CD14-positive monocyte (primary cell): ENCODE data around the gene P2RX2. TPM values are rescaled to one million over a fixed set of nuclear protein-coding genes. Genes with fewer than 3 reads are reported as not detected.
A peak's percentile ranks its signal among the peaks of the same experiment; 100 is the strongest.

Experiments used
- DNase-seq, 3 donors: peaks; one replicate each; pipeline ENCODE4 v3.0.0-alpha.2; 2011 to 2022
- H2AFZ ChIP-seq: 2 replicates; pipeline ENCODE4 v1.6.0; 2012; ENCODE audit warnings: mild to moderate bottlenecking, low read depth, low read length, inconsistent platforms; ENCODE audit not compliant: insufficient read depth, poor library complexity, severe bottlenecking
- H3K27ac ChIP-seq, 2 donors: 1 replicate in 1 of 2; 2 replicates in 1 of 2; pipeline ENCODE4 v1.5.1; 2012 to 2013; ENCODE audit warnings: low read length in 2 of 2, control low read depth in 1 of 2, inconsistent platforms in 1 of 2, low read depth in 1 of 2, mild to moderate bottlenecking in 1 of 2
- H3K27me3 ChIP-seq, 2 donors: one replicate each; pipeline versions ENCODE4 v1.6.0 to v1.6.1; 2011 to 2013; ENCODE audit warnings: low read length in 2 of 2; ENCODE audit not compliant: control insufficient read depth in 2 of 2, insufficient read depth in 2 of 2
- H3K36me3 ChIP-seq, 2 donors: replicated peaks in 1 of 2; 1 replicate in 1 of 2; 2 replicates in 1 of 2; pipeline versions ENCODE4 v1.5.1 to v1.6.1; 2012 to 2013; ENCODE audit warnings: low read length in 2 of 2, control low read depth in 1 of 2, inconsistent platforms in 1 of 2, mild to moderate bottlenecking in 1 of 2; ENCODE audit not compliant: insufficient read depth in 2 of 2, control insufficient read depth in 1 of 2
- H3K4me1 ChIP-seq, 2 donors: 1 replicate in 1 of 2; 2 replicates in 1 of 2; pipeline versions ENCODE4 v1.5.1 to v1.6.1; 2012 to 2013; ENCODE audit warnings: low read length in 2 of 2, control low read depth in 1 of 2, inconsistent platforms in 1 of 2, mild to moderate bottlenecking in 1 of 2, moderate library complexity in 1 of 2; ENCODE audit not compliant: insufficient read depth in 2 of 2, control insufficient read depth in 1 of 2
- H3K4me2 ChIP-seq: replicated peaks from 2 replicates; pipeline ENCODE3; 2012; ENCODE audit warnings: low read length, moderate library complexity, mild to moderate bottlenecking; ENCODE audit not compliant: poor library complexity, severe bottlenecking; ENCODE audit errors: extremely low read depth
- H3K4me3 ChIP-seq, 3 experiments: fragments of 200-600 bp in 1 of 3; sonication (generic) in 1 of 3; replicated peaks in 1 of 3; 1 replicate in 2 of 3; 2 replicates in 1 of 3; pipeline ENCODE4 v1.5.1; 2011 to 2013; ENCODE audit warnings: low read length in 3 of 3, mild to moderate bottlenecking in 3 of 3, control low read depth in 2 of 3, low read depth in 2 of 3, inconsistent platforms in 1 of 3, moderate library complexity in 1 of 3
- H3K79me2 ChIP-seq: 2 replicates; pipeline ENCODE4 v1.6.0; 2012; ENCODE audit warnings: mild to moderate bottlenecking, control low read depth, inconsistent platforms, low read length, moderate library complexity; ENCODE audit not compliant: insufficient read depth
- H3K9ac ChIP-seq: 2 replicates; pipeline ENCODE4 v1.6.0; 2017; ENCODE audit warnings: low read length, mild to moderate bottlenecking; ENCODE audit not compliant: insufficient read depth, poor library complexity, severe bottlenecking
- H3K9me3 ChIP-seq, 2 donors: replicated peaks in 1 of 2; 1 replicate in 1 of 2; 2 replicates in 1 of 2; pipeline versions ENCODE4 v1.5.1 to v1.6.1; 2012 to 2013; ENCODE audit warnings: low read length in 2 of 2, control low read depth in 1 of 2; ENCODE audit not compliant: control insufficient read depth in 1 of 2, insufficient read depth in 1 of 2
- H4K20me1 ChIP-seq: 2 replicates; pipeline ENCODE4 v1.6.0; 2012; ENCODE audit warnings: mild to moderate bottlenecking, low read length, control low read depth, moderate library complexity; ENCODE audit not compliant: insufficient read depth
- H3K27ac Mint-ChIP-seq, 7 donors: one replicate each; pipeline ENCODE4 v1.8.0; 2020; ENCODE audit warnings: mild to moderate bottlenecking in 7 of 7, mixed read lengths in 7 of 7, moderate library complexity in 6 of 7, inconsistent platforms in 2 of 7
- H3K27me3 Mint-ChIP-seq, 3 donors: one replicate each; pipeline ENCODE4 v1.8.0; 2021 to 2022; ENCODE audit warnings: low read depth in 3 of 3, mild to moderate bottlenecking in 3 of 3, mixed read lengths in 3 of 3, moderate library complexity in 3 of 3, inconsistent platforms in 1 of 3
- H3K36me3 Mint-ChIP-seq, 2 donors: one replicate each; pipeline ENCODE4 v1.8.0; 2020; ENCODE audit warnings: mixed read lengths in 2 of 2, inconsistent platforms in 1 of 2, mild to moderate bottlenecking in 1 of 2
- H3K4me1 Mint-ChIP-seq: one replicate; pipeline ENCODE4 v1.8.0; 2020; ENCODE audit warnings: mild to moderate bottlenecking, mixed read lengths
- H3K4me3 Mint-ChIP-seq, 2 donors: one replicate each; pipeline ENCODE4 v1.8.0; 2020; ENCODE audit warnings: mild to moderate bottlenecking in 2 of 2, mixed read lengths in 2 of 2, moderate library complexity in 1 of 2
- H3K9me3 Mint-ChIP-seq, 7 donors: one replicate each; pipeline ENCODE4 v1.8.0; 2020 to 2022; ENCODE audit warnings: mixed read lengths in 7 of 7, mild to moderate bottlenecking in 6 of 7, moderate library complexity in 6 of 7, inconsistent platforms in 2 of 7
- WGBS: methylation state at CpG from one replicate; pipeline ENCODE4 v1.1.5; 2013; ENCODE audit warnings: missing lambda C conversion rate; ENCODE audit not compliant: insufficient coverage; 5-methylcytosine and 5-hydroxymethylcytosine counted together
- intact Hi-C, 2 donors: fragments of 100-400 bp; cut with micrococcal nuclease; formaldehyde crosslinking; loops; one replicate each; pipeline versions ENCODE4 v1.15.0 to v1.15.1; 2023
- polyA plus RNA-seq, 3 donors: library from polyadenylated mRNA; depleted of rRNA in 1 of 3; unstranded in 2 of 3; stranded (reverse) in 1 of 3; fragments of 300-500 nt in 2 of 3; fragments of >200 nt in 1 of 3; fragmentation: Illumina TruSeq in 2 of 3; gene quantifications; 1 replicate in 2 of 3; 2 replicates in 1 of 3; pipeline ENCODE4 v1.2.3, GENCODE V29; 2012 to 2021
- TF ChIP-seq, protein P1 (sequence below): fragments of 200-600 bp; IDR thresholded peaks from one replicate; pipeline ENCODE4 v1.8.0; 2022; ENCODE audit warnings: antibody characterized with exemption, mild to moderate bottlenecking

P2RX2 gene
- polyA plus RNA-seq, 3 donors = not detected

DNA sequence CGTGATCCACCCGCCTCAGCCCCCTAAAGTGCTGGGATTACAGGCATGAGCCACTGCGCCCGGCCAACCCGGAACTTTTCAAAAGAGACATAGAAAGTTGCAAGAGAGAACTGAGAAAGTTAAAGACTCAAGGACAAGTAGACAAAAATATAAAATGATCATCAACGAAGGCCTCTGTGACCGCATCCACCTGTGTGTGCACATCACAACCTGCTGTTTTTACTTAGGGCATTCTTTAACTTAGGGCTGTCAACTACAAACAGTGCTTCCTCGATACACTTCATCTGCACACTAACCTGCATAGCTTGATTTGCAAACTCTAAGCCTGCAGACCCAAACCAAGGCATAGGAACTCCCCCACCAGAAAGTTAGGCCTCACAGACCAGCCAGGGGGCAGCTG, 14.8 kb downstream of the P2RX2 start:
- Histone ChIP-seq H2AFZ (no peak overlapping the region), H3K27me3 (no peaks in the 10 kb centered on the region), H3K4me2 (no peak overlapping the region), H3K79me2 (no peaks in the 10 kb centered on the region), H3K36me3 (peaks cover 77 to 95% of the 10 kb centered on the region in 2 donors), H3K27ac (no peak overlapping the region), H4K20me1 (no peaks in the 10 kb centered on the region), H3K4me1 (no peaks in the 10 kb centered on the region), H3K9me3 (no peaks in the 10 kb centered on the region), H3K9ac (no peak overlapping the region), H3K4me3 (no peak overlapping the region)
- no peak overlapping the region for H3K4me3 Mint-ChIP-seq
- H3K4me1 Mint-ChIP-seq = no peaks in the 10 kb centered on the region
- H3K27me3 Mint-ChIP-seq = peaks cover 0 to 4% (median 1%) of the 10 kb centered on the region in 3 donors
- intact Hi-C loops = no loop called here
- TF ChIP-seq, protein P1, sequence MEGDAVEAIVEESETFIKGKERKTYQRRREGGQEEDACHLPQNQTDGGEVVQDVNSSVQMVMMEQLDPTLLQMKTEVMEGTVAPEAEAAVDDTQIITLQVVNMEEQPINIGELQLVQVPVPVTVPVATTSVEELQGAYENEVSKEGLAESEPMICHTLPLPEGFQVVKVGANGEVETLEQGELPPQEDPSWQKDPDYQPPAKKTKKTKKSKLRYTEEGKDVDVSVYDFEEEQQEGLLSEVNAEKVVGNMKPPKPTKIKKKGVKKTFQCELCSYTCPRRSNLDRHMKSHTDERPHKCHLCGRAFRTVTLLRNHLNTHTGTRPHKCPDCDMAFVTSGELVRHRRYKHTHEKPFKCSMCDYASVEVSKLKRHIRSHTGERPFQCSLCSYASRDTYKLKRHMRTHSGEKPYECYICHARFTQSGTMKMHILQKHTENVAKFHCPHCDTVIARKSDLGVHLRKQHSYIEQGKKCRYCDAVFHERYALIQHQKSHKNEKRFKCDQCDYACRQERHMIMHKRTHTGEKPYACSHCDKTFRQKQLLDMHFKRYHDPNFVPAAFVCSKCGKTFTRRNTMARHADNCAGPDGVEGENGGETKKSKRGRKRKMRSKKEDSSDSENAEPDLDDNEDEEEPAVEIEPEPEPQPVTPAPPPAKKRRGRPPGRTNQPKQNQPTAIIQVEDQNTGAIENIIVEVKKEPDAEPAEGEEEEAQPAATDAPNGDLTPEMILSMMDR = no peak
- H3K36me3 Mint-ChIP-seq = peaks cover 87 to 97% of the 10 kb centered on the region in 2 donors
- WGBS = 97% methylated on average over 5 of the region's 8 CpGs
- peak overlapping the region in 1 of 7 donors; percentile 11 for H3K27ac Mint-ChIP-seq
- DNase-seq = no peak
- peaks cover 0 to 1% (median 0%) of the 10 kb centered on the region in 7 donors for H3K9me3 Mint-ChIP-seq

DNA sequence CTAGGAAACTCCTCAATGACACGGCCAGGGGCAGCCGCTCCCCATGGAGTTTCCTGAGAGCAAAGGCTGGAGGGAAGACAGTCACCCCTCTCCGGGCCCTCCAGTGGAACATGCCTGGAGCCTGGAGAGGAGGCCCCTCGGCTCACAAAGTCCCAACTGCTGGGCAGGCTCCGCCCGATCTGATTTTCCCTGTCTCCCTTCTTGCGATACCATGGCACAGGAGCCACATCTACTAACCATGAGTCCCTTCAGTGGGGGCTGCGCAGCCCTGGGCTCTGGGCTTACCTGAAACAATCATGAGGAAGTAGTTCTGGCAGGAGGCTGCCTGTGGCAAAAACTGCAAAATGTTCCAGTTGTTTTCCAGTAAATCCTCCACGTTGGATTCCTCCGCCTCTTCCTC, 15.3 kb downstream of the P2RX2 start:
- Histone ChIP-seq H3K4me3 (no peak overlapping the region), H2AFZ (no peak overlapping the region), H3K4me2 (no peak overlapping the region), H4K20me1 (no peaks in the 10 kb centered on the region), H3K36me3 (peaks cover 82 to 99% of the 10 kb centered on the region in 2 donors), H3K27ac (no peak overlapping the region), H3K9ac (no peak overlapping the region), H3K4me1 (no peaks in the 10 kb centered on the region), H3K79me2 (no peaks in the 10 kb centered on the region), H3K9me3 (no peaks in the 10 kb centered on the region), H3K27me3 (no peaks in the 10 kb centered on the region)
- WGBS = 96% methylated on average over 3 of the region's 10 CpGs
- Mint-ChIP-seq H3K9me3 (peaks cover 0 to 1% (median 0%) of the 10 kb centered on the region in 7 donors), H3K4me1 (no peaks in the 10 kb centered on the region), H3K27ac (no peak overlapping the region), H3K27me3 (peaks cover 0 to 4% (median 2%) of the 10 kb centered on the region in 3 donors), H3K4me3 (no peak overlapping the region), H3K36me3 (peaks cover 89 to 97% of the 10 kb centered on the region in 2 donors)
- TF ChIP-seq, protein P1 = no peak
- no peak for DNase-seq
- intact Hi-C loops = no loop called here
